GM12864 (cell line): ENCODE results near the gene TMED3.

Experiments
- DNase-seq: peaks from one replicate; pipeline ENCODE4 v3.0.0-alpha.2; 2011; ENCODE audit warnings: low read depth
- H3K4me3 ChIP-seq: 2 replicates; pipeline ENCODE4 v1.5.1; 2011; ENCODE audit warnings: mild to moderate bottlenecking, low read depth, low read length, control low read depth
- TF ChIP-seq, protein P1 (sequence below): IDR thresholded peaks from 2 replicates; pipeline ENCODE4 v1.5.1; 2011; ENCODE audit warnings: low read depth, mild to moderate bottlenecking, moderate library complexity, low read length, control low read depth, inconsistent platforms; ENCODE audit errors: missing control alignments

The TMED3 gene

DNA sequence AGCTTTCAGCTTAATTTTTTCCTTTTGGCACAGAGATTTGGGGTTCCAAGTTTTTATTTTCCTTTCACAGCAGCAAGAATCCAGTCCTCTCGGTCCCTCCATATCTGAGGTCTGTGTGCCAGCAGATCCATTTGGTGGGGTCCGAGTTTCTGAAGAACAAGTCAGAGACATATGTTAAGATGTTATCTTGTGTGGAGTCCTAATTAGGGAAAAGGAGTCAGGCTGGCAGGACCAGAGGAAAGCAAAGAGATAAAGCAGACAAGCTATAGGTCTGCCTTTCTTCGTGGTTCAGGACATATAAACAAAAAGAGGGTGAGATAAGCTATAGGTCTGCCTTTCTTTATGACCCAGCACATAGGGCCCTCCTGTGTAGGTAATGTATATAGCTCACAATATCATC, 54.9 kb downstream of the TMED3 start:
- no peak overlapping the region for H3K4me3 ChIP-seq
- TF ChIP-seq, protein P1, sequence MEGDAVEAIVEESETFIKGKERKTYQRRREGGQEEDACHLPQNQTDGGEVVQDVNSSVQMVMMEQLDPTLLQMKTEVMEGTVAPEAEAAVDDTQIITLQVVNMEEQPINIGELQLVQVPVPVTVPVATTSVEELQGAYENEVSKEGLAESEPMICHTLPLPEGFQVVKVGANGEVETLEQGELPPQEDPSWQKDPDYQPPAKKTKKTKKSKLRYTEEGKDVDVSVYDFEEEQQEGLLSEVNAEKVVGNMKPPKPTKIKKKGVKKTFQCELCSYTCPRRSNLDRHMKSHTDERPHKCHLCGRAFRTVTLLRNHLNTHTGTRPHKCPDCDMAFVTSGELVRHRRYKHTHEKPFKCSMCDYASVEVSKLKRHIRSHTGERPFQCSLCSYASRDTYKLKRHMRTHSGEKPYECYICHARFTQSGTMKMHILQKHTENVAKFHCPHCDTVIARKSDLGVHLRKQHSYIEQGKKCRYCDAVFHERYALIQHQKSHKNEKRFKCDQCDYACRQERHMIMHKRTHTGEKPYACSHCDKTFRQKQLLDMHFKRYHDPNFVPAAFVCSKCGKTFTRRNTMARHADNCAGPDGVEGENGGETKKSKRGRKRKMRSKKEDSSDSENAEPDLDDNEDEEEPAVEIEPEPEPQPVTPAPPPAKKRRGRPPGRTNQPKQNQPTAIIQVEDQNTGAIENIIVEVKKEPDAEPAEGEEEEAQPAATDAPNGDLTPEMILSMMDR, result no peak
- no peak for DNase-seq

DNA sequence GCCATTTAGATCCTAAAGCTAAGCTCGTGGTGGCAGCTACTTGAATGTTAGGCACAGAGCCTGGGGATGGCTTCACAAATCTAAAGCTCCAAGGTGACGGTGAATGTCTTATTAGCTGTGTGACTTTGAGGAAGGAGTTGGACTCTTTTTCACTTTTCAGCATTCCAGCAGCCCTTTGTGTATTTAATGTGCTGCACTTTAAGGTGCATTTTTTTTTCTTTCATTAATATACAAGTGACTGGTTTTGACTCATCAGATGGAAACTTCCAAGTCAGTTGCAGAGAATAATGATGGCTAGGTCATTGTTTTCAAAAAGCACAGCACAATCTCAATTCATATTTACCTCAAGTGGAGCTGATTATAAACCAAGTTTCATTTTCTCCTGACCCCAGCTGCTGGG, 55.8 kb downstream of the TMED3 start:
- TF ChIP-seq, protein P1, result no peak
- no peak overlapping the region for H3K4me3 ChIP-seq
- DNase-seq, result no peak

DNA sequence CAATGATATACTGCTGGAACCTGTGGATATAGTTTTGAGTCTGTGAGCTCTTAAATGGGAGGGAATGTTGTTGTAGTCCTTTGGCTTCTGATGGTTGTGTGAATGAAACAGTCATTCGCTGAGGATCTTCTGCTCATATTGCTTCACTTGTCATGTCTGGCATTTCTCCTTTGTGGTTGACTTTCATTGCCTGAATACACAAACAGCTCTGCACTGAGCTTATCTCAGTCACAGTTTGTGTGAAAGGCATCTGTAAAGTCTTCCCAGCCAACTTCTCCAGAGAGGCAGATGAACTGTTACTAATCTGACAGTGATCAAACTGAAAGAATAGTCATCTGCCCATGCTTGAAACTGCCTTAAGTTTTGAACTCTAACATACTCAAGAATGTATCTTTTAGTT, 59.8 kb downstream of the TMED3 start:
- no peak overlapping the region for H3K4me3 ChIP-seq
- TF ChIP-seq, protein P1, result no peak
- no peak for DNase-seq

DNA sequence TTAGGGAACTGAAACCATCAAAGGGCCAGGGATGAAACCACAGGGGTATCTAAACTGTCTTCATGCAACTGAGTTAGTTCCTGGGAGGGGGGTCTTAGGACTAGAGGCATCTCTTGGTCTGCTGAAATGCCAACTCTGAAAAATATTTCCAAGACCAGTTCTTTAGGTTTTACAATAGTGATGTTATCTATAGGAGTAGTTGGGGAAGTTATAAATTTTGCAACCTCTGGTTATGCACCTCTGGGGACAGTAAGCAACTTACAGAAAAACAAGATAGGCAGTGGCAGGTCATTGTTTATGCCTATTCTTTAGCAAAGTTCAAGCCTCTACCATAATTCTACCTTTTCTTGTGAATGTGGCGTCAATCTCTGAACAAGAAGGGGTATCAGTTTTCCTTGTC, 60.7 kb downstream of the TMED3 start:
- DNase-seq, result no peak
- TF ChIP-seq, protein P1, result no peak
- H3K4me3 ChIP-seq, result no peak overlapping the region

DNA sequence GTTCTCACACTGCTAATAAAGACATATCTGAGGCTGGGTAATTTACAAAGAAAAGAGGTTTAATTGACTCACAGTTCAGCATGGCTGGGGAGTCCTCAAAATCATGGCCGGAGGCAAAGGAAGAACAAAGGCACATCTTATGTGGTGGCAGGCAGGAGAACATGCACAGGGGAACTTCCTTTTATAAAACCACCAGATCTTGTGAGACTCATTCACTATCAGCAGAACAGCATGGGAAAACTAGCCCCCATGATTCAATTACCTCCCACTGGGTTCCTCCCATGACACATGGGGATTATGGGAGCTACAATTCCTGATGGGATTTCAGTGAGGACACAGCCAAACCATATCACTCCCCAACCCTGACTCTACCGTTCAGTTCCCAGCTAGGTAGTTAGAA, 61.5 kb downstream of the TMED3 start:
- no peak for DNase-seq
- H3K4me3 ChIP-seq, result no peak overlapping the region
- TF ChIP-seq, protein P1, result no peak
